Measurements from ENCODE around the gene JAZF1.

- no peak for TF ChIP-seq CTCF (IDR thresholded peaks at IDR 0.05; ENCODE audit: low read length)
- TF ChIP-seq EZH2phosphoT487 (IDR thresholded peaks at IDR 0.05; ENCODE audit: low read length), result no peak
Observed at GRCh38 chr7:28126410-28127041, 54.1 kb downstream of the JAZF1 start.

Measured in MM.1S (cell line).